HepG2 (cell line): ENCODE data around the gene MEF2D. TPM values are rescaled to one million over a fixed set of nuclear protein-coding genes. Genes with fewer than 3 reads are reported as not detected.
A peak's percentile ranks its signal among the peaks of the same experiment; 100 is the strongest.

ENCODE experiments used
- ARID4A ChIP-seq: sonication (generic); formaldehyde crosslinking; IDR thresholded peaks from 2 replicates; pipeline ENCODE4 v1.5.0; 2020; ENCODE audit warnings: mild to moderate bottlenecking, missing genetic modification reagents, borderline replicate concordance
- GATA4 ChIP-seq: sonication (generic); IDR thresholded peaks from 2 replicates; pipeline ENCODE4 v1.6.1; 2016; ENCODE audit warnings: antibody characterized with exemption, low read depth, borderline replicate concordance
- HNRNPLL ChIP-seq: fragments of 200-400 bp; formaldehyde crosslinking; IDR thresholded peaks from 2 replicates; pipeline ENCODE4 v1.6.1; 2017; ENCODE audit warnings: mild to moderate bottlenecking, low read depth, low read length; ENCODE audit not compliant: poor library complexity, severe bottlenecking
- NFYB ChIP-seq: sonication (generic); formaldehyde crosslinking; IDR thresholded peaks from 2 replicates; pipeline ENCODE4 v1.4.0; 2020; ENCODE audit warnings: missing genetic modification reagents
- NFYC ChIP-seq: IDR thresholded peaks from 2 replicates; pipeline ENCODE4 v1.6.1; 2016; ENCODE audit warnings: missing genetic modification reagents, missing compliant biosample characterization
- NKX3-1 ChIP-seq: sonication (generic); formaldehyde crosslinking; IDR thresholded peaks from 2 replicates; pipeline ENCODE4 v1.5.0; 2020; ENCODE audit warnings: missing genetic modification reagents
- RFXAP ChIP-seq: sonication (generic); formaldehyde crosslinking; IDR thresholded peaks from 2 replicates; pipeline ENCODE4 v1.4.0; 2020; ENCODE audit warnings: missing genetic modification reagents, borderline replicate concordance
- SOX6 ChIP-seq, 2 experiments: fragments of 450-650 bp in 1 of 2; sonication (generic) in 1 of 2; formaldehyde crosslinking in 1 of 2; IDR thresholded peaks; 2 replicates each; pipeline versions ENCODE4 v1.4.0 to v1.6.1; 2017 to 2020; ENCODE audit warnings: antibody characterized with exemption in 1 of 2, mild to moderate bottlenecking in 1 of 2, missing genetic modification reagents in 1 of 2
- TBX3 ChIP-seq: fragments of 450-650 bp; IDR thresholded peaks from 2 replicates; pipeline ENCODE4 v1.6.1; 2017; ENCODE audit warnings: antibody characterized with exemption, mild to moderate bottlenecking, inconsistent platforms, borderline replicate concordance
- ZNF230 ChIP-seq: sonication (generic); formaldehyde crosslinking; IDR thresholded peaks from 2 replicates; pipeline ENCODE4 v1.4.0; 2020; ENCODE audit warnings: mild to moderate bottlenecking, missing genetic modification reagents
- ZNF318 ChIP-seq: sonication (generic); formaldehyde crosslinking; IDR thresholded peaks from 2 replicates; pipeline ENCODE4 v1.4.0; 2020; ENCODE audit warnings: mild to moderate bottlenecking, missing genetic modification reagents
- ZSCAN29 ChIP-seq: sonication (generic); formaldehyde crosslinking; conservative IDR thresholded peaks from 2 replicates; pipeline ENCODE4 v1.4.0; 2020; ENCODE audit warnings: mild to moderate bottlenecking, missing genetic modification reagents
- ZUFSP ChIP-seq: sonication (generic); formaldehyde crosslinking; IDR thresholded peaks from 2 replicates; pipeline ENCODE4 v1.9.0; 2021; ENCODE audit warnings: missing genetic modification reagents, mild to moderate bottlenecking, borderline replicate concordance
- polyA plus RNA-seq, 8 experiments: library from polyadenylated mRNA; depleted of rRNA in 3 of 8; stranded (reverse) in 7 of 8; unstranded in 1 of 8; fragments of >200 nt; fragmentation: Illumina TruSeq in 4 of 8; extraction: Trizol in 4 of 8; gene quantifications; 2 replicates each; pipeline versions ENCODE4 v1.2.1 to v1.2.3, GENCODE V29; 2011 to 2016; ENCODE audit warnings: low read depth in 4 of 8, missing spikeins in 1 of 8, mixed read lengths in 1 of 8; ENCODE audit not compliant: insufficient read depth in 1 of 8
- total RNA-seq, 5 experiments: library from RNA; depleted of rRNA; stranded (reverse); fragments of >200 nt; fragmentation: Illumina TruSeq; extraction: Trizol; gene quantifications; 2 replicates each; pipeline ENCODE4 v1.2.3, GENCODE V29; 2016; ENCODE audit warnings: low read depth in 1 of 5

MEF2D gene
- total and polyA plus RNA-seq, 2 of the 13 experiments (the other 11 are each of a cell fraction or from before 2014, with no cell fraction given), result 1.6 to 3.9 TPM

- TF ChIP-seq ARID4A (CRISPR knock-in tag) (peak; percentile 76), ZNF230 (CRISPR knock-in tag) (peak; percentile 87; the same call in 1 of the 2 replicates), TBX3 (no peak), NFYC (CRISPR knock-in tag) (peak; percentile 70), GATA4 (no peak), ZSCAN29 (CRISPR knock-in tag) (0 out of 2 replicates have a peak, but pooled peaks have one; percentile 21), NFYB (CRISPR knock-in tag) (peak; percentile 75), SOX6 (IDR thresholded peaks at IDR 0.05) (no peak), SOX6 (CRISPR knock-in tag; IDR thresholded peaks at IDR 0.05) (no peak; the same call in 1 of the 2 replicates), ZUFSP (CRISPR knock-in tag) (no peak), ZNF318 (CRISPR knock-in tag) (no peak), NKX3-1 (CRISPR knock-in tag) (0 out of 2 replicates have a peak, but pooled peaks have one; percentile 68), HNRNPLL (peak; percentile 38), RFXAP (CRISPR knock-in tag) (peak; percentile 86; the same call in 1 of the 2 replicates)
These were observed 43.7 kb downstream of the MEF2D start (continued) for GRCh38 chr1:156456625-156457465.
